K562 (cell line): ENCODE measurements around the gene ATP5PF. TPM values are rescaled to one million over a fixed set of nuclear protein-coding genes. Genes with fewer than 3 reads are reported as not detected.

Experiments used
- ATAC-seq: fragments of 200-7000 bp; cut with Tn5 transposase; 3 replicates; pipeline ENCODE4 v1.9.1; 2020; ENCODE audit warnings: moderate library complexity
- BruUV-seq: library from RNA; stranded (reverse); fragments of 400-500 nt; replicated peaks from 2 replicates; lab custom pipeline; 2021; lab: Mats Ljungman, UMichigan
- CTCF ChIA-PET: fragments of 300-600 bp; formaldehyde crosslinking; extraction: SDS; loops from one replicate; lab custom pipeline; 2021; ENCODE audit warnings: low intra/inter-chr PET ratio; lab: Yijun Ruan, JAX
- POLR2A ChIA-PET: fragments of 300-600, 350-650 bp; sonication (Branson Sonifier 250); formaldehyde crosslinking; extraction: SDS; loops from one replicate; lab custom pipeline; 2021; ENCODE audit warnings: antibody characterized with exemption, inconsistent platforms; lab: Yijun Ruan, JAX
- DNase-seq, 4 experiments: peaks; one replicate each; pipeline versions ENCODE4 v3.0.0 to v3.0.0-alpha.2; 2011 to 2018; ENCODE audit warnings: low spot score in 3 of 4, mixed read lengths in 3 of 4; ENCODE audit errors: extremely low read depth in 1 of 4
- FAIRE-seq: peaks from 2 replicates; lab custom pipeline; 2011; peaks lifted over from hg19 to GRCh38; lab: Jason Lieb, UNC
- H2AFZ ChIP-seq: 2 replicates; pipeline ENCODE4 v1.6.0; 2011; ENCODE audit warnings: low read depth, low read length, control low read depth, inconsistent platforms
- H3K27ac ChIP-seq: fragments of 200-600 bp; 3 replicates; pipeline ENCODE4 v1.8.0; 2011; ENCODE audit warnings: low read depth, mild to moderate bottlenecking, control low read depth, inconsistent platforms, low read length, moderate library complexity, mixed read lengths; ENCODE audit errors: extremely low read depth
- H3K27me3 ChIP-seq, 2 experiments: fragments of 300-600 bp in 1 of 2; 2 replicates in 1 of 2; 3 replicates in 1 of 2; pipeline versions ENCODE4 v1.6.0 to v1.8.0; 2011; ENCODE audit warnings: inconsistent platforms in 2 of 2, low read length in 2 of 2, mild to moderate bottlenecking in 1 of 2, mixed read lengths in 1 of 2, moderate library complexity in 1 of 2; ENCODE audit not compliant: control insufficient read depth in 2 of 2, insufficient read depth in 2 of 2
- H3K36me3 ChIP-seq: fragments of 300-600 bp; 3 replicates; pipeline ENCODE4 v1.8.0; 2011; ENCODE audit warnings: mild to moderate bottlenecking, low read length, inconsistent platforms; ENCODE audit not compliant: control insufficient read depth, insufficient read depth
- H3K4me1 ChIP-seq, 2 experiments: fragments of 200-600 bp in 1 of 2; replicated peaks in 1 of 2; 2 replicates in 1 of 2; 3 replicates in 1 of 2; pipeline versions ENCODE4 v1.5.1 to v1.8.0; 2011; ENCODE audit warnings: inconsistent platforms in 2 of 2, low read length in 2 of 2, mild to moderate bottlenecking in 1 of 2, mixed read lengths in 1 of 2, moderate library complexity in 1 of 2; ENCODE audit not compliant: control insufficient read depth in 2 of 2, insufficient read depth in 2 of 2
- H3K4me2 ChIP-seq: 2 replicates; pipeline ENCODE4 v1.6.1; 2011; ENCODE audit warnings: low read length, control low read depth, inconsistent platforms, mixed read lengths; ENCODE audit not compliant: insufficient read depth
- H3K4me3 ChIP-seq: fragments of 200-600 bp; sonication (generic), shearing (Covaris generic); 2 replicates; pipeline ENCODE4 v1.5.1; 2016; ENCODE audit warnings: control low read depth, inconsistent platforms
- H3K79me2 ChIP-seq: fragments of 200-600 bp; 3 replicates; pipeline ENCODE4 v1.8.0; 2011; ENCODE audit warnings: low read length, inconsistent platforms; ENCODE audit not compliant: control insufficient read depth, insufficient read depth
- H3K9ac ChIP-seq, 2 experiments: 2 replicates each; pipeline versions ENCODE4 v1.6.0 to v1.6.1; 2011; ENCODE audit warnings: low read depth in 2 of 2, low read length in 2 of 2, control low read depth in 1 of 2, inconsistent platforms in 1 of 2, mild to moderate bottlenecking in 1 of 2, mixed read lengths in 1 of 2; ENCODE audit not compliant: insufficient read depth in 1 of 2
- H3K9me1 ChIP-seq: one replicate; pipeline ENCODE4 v1.6.0; 2011; ENCODE audit warnings: inconsistent platforms, mild to moderate bottlenecking, low read length, moderate library complexity; ENCODE audit not compliant: control insufficient read depth, insufficient read depth
- H3K9me3 ChIP-seq: replicated peaks from 2 replicates; pipeline ENCODE4 v1.5.1; 2011; ENCODE audit warnings: low read depth, low read length, inconsistent platforms; ENCODE audit not compliant: control insufficient read depth, insufficient read depth
- H4K20me1 ChIP-seq: replicated peaks from 2 replicates; pipeline ENCODE4 v1.6.1; 2011; ENCODE audit warnings: low read length, inconsistent platforms, mixed read lengths; ENCODE audit not compliant: control insufficient read depth, insufficient read depth
- CAMTA2 ChIP-seq: fragments of 250-450 bp; sonication (Bioruptor Pico); conservative IDR thresholded peaks from 2 replicates; pipeline ENCODE4 v1.5.1; 2022
- FOXA3 ChIP-seq, 2 experiments: fragments of 450-650 bp in 1 of 2; sonication (generic) in 1 of 2; formaldehyde crosslinking; IDR thresholded peaks in 1 of 2; conservative IDR thresholded peaks in 1 of 2; 2 replicates each; pipeline versions ENCODE4 v1.4.0 to v1.8.0; 2020 to 2022; ENCODE audit warnings: mild to moderate bottlenecking in 2 of 2, missing genetic modification reagents in 1 of 2
- MECOM ChIP-seq: fragments of 250-450 bp; sonication (Bioruptor Pico); IDR thresholded peaks from 2 replicates; pipeline ENCODE4 v1.8.0; 2022; ENCODE audit warnings: inconsistent platforms
- NFRKB ChIP-seq: fragments of 450-650 bp; IDR thresholded peaks from 2 replicates; pipeline ENCODE4 v1.6.1; 2016; ENCODE audit warnings: low read depth
- RAD51 ChIP-seq: fragments of 450-650 bp; IDR thresholded peaks from 2 replicates; pipeline ENCODE4 v1.7.1; 2016; ENCODE audit warnings: low read depth, mild to moderate bottlenecking, borderline replicate concordance
- RCOR1 ChIP-seq, 2 experiments: IDR thresholded peaks; 2 replicates each; pipeline ENCODE4 v1.6.1; 2012; ENCODE audit warnings: low read depth in 2 of 2, low read length in 2 of 2, borderline replicate concordance in 1 of 2, improper control_type of control experiment in 1 of 2
- RNF2 ChIP-seq: sonication (generic); IDR thresholded peaks from 2 replicates; pipeline ENCODE4 v1.6.1; 2016
- SP2 ChIP-seq: IDR thresholded peaks from 2 replicates; pipeline ENCODE4 v1.6.1; 2011; ENCODE audit warnings: mild to moderate bottlenecking, low read depth, low read length, moderate library complexity; ENCODE audit not compliant: poor library complexity, severe bottlenecking; ENCODE audit errors: extremely low read depth
- TAF15 ChIP-seq: fragments of 200-400 bp; formaldehyde crosslinking; IDR thresholded peaks from 2 replicates; pipeline ENCODE4 v1.6.1; 2017; ENCODE audit warnings: mild to moderate bottlenecking, low read depth, low read length, moderate library complexity
- ZNF224 ChIP-seq: sonication (generic); formaldehyde crosslinking; IDR thresholded peaks from 2 replicates; pipeline ENCODE4 v1.8.0; 2022; ENCODE audit warnings: mild to moderate bottlenecking, missing genetic modification reagents
- WGBS: fragments of 100-300 bp; shearing (Covaris generic); methylation state at CpG from one replicate; pipeline ENCODE4 v1.1.6; 2016; ENCODE audit warnings: low coverage, mixed read lengths; ENCODE audit not compliant: insufficient coverage; ENCODE audit errors: missing lambda C conversion rate; 5-methylcytosine and 5-hydroxymethylcytosine counted together
- in situ Hi-C: fragments of 300-500 bp; cut with MboI; formaldehyde crosslinking; loops from 4 replicates; pipeline ENCODE4 v1.15.0; 2018; ENCODE audit warnings: inconsistent platforms, mixed read lengths
- intact Hi-C: fragments of 100-400 bp; cut with micrococcal nuclease; formaldehyde crosslinking; loops from 2 replicates; pipeline ENCODE4 v1.14.2; 2022
- polyA plus RNA-seq, 8 experiments: library from polyadenylated mRNA; depleted of rRNA in 4 of 8; stranded (reverse) in 5 of 8; unstranded in 3 of 8; fragments of >200 nt; fragmentation: Nextera tagmentation in 2 of 8; fragmentation: Illumina TruSeq in 1 of 8; extraction: Ambion mirVana in 2 of 8; extraction: Trizol in 1 of 8; gene quantifications; 2 replicates each; pipeline versions ENCODE4 v1.2.1 to v1.2.3, GENCODE V29; 2011 to 2014; ENCODE audit warnings: inconsistent platforms in 1 of 8, missing spikeins in 1 of 8
- total RNA-seq, 7 experiments: library from RNA; depleted of rRNA in 6 of 7; stranded (reverse); fragments of >200 nt in 6 of 7; fragmentation: Illumina TruSeq in 2 of 7; extraction: Trizol in 2 of 7; gene quantifications; 2 replicates each; pipeline versions ENCODE4 v1.2.1 to v1.2.3, GENCODE V29; 2011 to 2021; ENCODE audit warnings: low replicate concordance in 1 of 7
- TF ChIP-seq, protein P1 (sequence below), 2 experiments: fragments of 450-650 bp in 1 of 2; IDR thresholded peaks; 2 replicates each; pipeline ENCODE4 v1.6.1; 2011 to 2017; ENCODE audit warnings: low read depth in 2 of 2, antibody characterized with exemption in 1 of 2, borderline replicate concordance in 1 of 2, low read length in 1 of 2, mild to moderate bottlenecking in 1 of 2, mixed read lengths in 1 of 2; ENCODE audit not compliant: control insufficient read depth in 1 of 2
- TF ChIP-seq, protein P2 (sequence below): sonication (generic); formaldehyde crosslinking; IDR thresholded peaks from 2 replicates; pipeline ENCODE4 v1.8.1; 2023; ENCODE audit warnings: mild to moderate bottlenecking, missing genetic modification reagents
- TF ChIP-seq, protein P3 (sequence below): sonication (generic); formaldehyde crosslinking; IDR thresholded peaks from 2 replicates; pipeline ENCODE4 v1.8.0; 2023; ENCODE audit warnings: mild to moderate bottlenecking, missing genetic modification reagents
- TF ChIP-seq, protein P4 (sequence below): sonication (generic); IDR thresholded peaks from 2 replicates; pipeline ENCODE4 v1.6.1; 2016

ATP5PF gene
- total and polyA plus RNA-seq, 9 of the 15 experiments (the other 6 are each of a cell fraction or from before 2014, with no cell fraction given): 242 to 2,488 (median 533) TPM

DNA sequence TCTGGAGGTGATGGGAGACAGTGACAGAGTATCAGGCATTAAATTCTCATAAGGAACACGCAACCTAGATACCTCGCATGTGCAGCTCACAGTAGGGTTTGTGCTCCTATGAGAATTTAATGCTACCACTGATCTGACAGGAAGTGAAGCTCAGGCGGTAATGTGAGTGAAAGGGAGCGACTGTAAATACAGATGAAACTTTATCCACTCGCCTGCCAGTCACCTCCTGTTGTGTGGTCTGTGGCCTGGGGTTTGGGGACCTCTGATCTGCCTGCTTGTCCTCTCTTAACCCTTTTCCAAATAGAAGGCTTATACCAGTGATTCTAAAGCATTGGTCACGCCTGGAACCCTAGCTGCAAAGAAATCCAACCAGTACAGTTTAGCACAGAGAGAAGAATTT, 15.4 kb upstream of the ATP5PF start (continued):
- no peak for TF ChIP-seq RCOR1 (IDR thresholded peaks at IDR 0.05; ENCODE audit: borderline replicate concordance in 1 of 2, low read depth in 2 of 2, low read length in 2 of 2)
- no peak for TF ChIP-seq CAMTA2 (CRISPR knock-in tag)

DNA sequence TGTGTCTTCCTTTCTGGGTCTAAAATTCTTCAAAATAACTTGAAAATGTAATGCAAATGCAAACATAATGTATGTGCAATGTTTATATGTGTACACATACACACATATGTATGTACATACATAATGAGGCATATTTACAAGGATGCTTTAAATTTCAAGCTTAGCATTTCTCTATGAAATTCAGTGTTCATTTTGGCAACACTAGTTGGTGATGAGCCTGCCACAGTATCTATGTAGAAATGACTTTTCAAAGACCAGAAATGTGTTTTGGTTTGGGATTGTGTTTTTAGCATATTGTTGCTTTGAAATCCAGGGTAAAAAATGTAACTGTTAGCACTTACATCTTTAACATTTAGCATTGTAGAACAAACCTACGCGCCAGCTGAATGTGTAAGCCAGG, 10.2 kb upstream of the ATP5PF start:
- no peak for DNase-seq
- Histone ChIP-seq H3K9me1 (no peaks in the 10 kb centered on the region), H3K4me3 (no peak overlapping the region), H3K9me3 (no peaks in the 10 kb centered on the region), H2AFZ (no peak overlapping the region), H3K27me3 (no peaks in the 10 kb centered on the region; a peak in 1 of 5 replicates), H3K79me2 (0 out of 3 replicates have a peak, but pooled peaks cover 4% of the 10 kb centered on the region), H3K9ac (no peak overlapping the region), H3K36me3 (peaks cover 33% of the 10 kb centered on the region; the same call in 2 of the 3 replicates), H3K27ac (no peak overlapping the region), H3K4me2 (no peak overlapping the region), H3K4me1 (no peaks in the 10 kb centered on the region), H4K20me1 (no peaks in the 10 kb centered on the region)
- ATAC-seq: no peak
- ChIA-PET CTCF (no interaction called here), POLR2A (interaction anchor here (1.6 kb wide), 1 partner anchor 9 kb away, joined by 13 read pairs; the partner anchor contains the start of genes ATP5PF and GABPA)
- intact Hi-C loops (no loop called here), in situ Hi-C loops (no loop called here)
- FAIRE-seq: no peak
- no TSS peak for BruUV-seq
- 96% methylated on average over 2 of the region's 2 CpGs for WGBS
- TF ChIP-seq, protein P1, sequence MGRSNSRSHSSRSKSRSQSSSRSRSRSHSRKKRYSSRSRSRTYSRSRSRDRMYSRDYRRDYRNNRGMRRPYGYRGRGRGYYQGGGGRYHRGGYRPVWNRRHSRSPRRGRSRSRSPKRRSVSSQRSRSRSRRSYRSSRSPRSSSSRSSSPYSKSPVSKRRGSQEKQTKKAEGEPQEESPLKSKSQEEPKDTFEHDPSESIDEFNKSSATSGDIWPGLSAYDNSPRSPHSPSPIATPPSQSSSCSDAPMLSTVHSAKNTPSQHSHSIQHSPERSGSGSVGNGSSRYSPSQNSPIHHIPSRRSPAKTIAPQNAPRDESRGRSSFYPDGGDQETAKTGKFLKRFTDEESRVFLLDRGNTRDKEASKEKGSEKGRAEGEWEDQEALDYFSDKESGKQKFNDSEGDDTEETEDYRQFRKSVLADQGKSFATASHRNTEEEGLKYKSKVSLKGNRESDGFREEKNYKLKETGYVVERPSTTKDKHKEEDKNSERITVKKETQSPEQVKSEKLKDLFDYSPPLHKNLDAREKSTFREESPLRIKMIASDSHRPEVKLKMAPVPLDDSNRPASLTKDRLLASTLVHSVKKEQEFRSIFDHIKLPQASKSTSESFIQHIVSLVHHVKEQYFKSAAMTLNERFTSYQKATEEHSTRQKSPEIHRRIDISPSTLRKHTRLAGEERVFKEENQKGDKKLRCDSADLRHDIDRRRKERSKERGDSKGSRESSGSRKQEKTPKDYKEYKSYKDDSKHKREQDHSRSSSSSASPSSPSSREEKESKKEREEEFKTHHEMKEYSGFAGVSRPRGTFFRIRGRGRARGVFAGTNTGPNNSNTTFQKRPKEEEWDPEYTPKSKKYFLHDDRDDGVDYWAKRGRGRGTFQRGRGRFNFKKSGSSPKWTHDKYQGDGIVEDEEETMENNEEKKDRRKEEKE (IDR thresholded peaks at IDR 0.05; ENCODE audit: borderline replicate concordance in 1 of 2, control insufficient read depth in 1 of 2, low read depth in 2 of 2, low read length in 1 of 2): no peak
- TF ChIP-seq RAD51: no peak
- no peak for TF ChIP-seq RNF2
- TF ChIP-seq MECOM (CRISPR knock-in tag): no peak
- no peak for TF ChIP-seq SP2
- TF ChIP-seq, protein P2, sequence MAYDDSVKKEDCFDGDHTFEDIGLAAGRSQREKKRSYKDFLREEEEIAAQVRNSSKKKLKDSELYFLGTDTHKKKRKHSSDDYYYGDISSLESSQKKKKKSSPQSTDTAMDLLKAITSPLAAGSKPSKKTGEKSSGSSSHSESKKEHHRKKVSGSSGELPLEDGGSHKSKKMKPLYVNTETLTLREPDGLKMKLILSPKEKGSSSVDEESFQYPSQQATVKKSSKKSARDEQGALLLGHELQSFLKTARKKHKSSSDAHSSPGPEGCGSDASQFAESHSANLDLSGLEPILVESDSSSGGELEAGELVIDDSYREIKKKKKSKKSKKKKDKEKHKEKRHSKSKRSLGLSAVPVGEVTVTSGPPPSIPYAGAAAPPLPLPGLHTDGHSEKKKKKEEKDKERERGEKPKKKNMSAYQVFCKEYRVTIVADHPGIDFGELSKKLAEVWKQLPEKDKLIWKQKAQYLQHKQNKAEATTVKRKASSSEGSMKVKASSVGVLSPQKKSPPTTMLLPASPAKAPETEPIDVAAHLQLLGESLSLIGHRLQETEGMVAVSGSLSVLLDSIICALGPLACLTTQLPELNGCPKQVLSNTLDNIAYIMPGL (CRISPR knock-in tag): no peak
- no peak for TF ChIP-seq FOXA3 (CRISPR knock-in tag; conservative IDR thresholded peaks at IDR 0.05 in 1 of 2, IDR thresholded peaks at IDR 0.05 in 1 of 2)
- TF ChIP-seq TAF15: no peak
- TF ChIP-seq NFRKB: no peak
- TF ChIP-seq, protein P3, sequence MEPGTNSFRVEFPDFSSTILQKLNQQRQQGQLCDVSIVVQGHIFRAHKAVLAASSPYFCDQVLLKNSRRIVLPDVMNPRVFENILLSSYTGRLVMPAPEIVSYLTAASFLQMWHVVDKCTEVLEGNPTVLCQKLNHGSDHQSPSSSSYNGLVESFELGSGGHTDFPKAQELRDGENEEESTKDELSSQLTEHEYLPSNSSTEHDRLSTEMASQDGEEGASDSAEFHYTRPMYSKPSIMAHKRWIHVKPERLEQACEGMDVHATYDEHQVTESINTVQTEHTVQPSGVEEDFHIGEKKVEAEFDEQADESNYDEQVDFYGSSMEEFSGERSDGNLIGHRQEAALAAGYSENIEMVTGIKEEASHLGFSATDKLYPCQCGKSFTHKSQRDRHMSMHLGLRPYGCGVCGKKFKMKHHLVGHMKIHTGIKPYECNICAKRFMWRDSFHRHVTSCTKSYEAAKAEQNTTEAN (CRISPR knock-in tag): no peak
- TF ChIP-seq, protein P4, sequence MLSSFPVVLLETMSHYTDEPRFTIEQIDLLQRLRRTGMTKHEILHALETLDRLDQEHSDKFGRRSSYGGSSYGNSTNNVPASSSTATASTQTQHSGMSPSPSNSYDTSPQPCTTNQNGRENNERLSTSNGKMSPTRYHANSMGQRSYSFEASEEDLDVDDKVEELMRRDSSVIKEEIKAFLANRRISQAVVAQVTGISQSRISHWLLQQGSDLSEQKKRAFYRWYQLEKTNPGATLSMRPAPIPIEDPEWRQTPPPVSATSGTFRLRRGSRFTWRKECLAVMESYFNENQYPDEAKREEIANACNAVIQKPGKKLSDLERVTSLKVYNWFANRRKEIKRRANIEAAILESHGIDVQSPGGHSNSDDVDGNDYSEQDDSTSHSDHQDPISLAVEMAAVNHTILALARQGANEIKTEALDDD: no peak
- TF ChIP-seq ZNF224 (CRISPR knock-in tag): no peak
